Uterus (tissue), 4 donors: ENCODE data around the gene NOL4L. TPM values are rescaled to one million over a fixed set of nuclear protein-coding genes. Genes with fewer than 3 reads are reported as not detected.

Source experiments
- DNase-seq, 2 donors: peaks; one replicate each; pipeline ENCODE4 v3.0.0-alpha.2; 2019 to 2020
- H3K27ac ChIP-seq, 2 donors: fragments of 200-600 bp; sonication (generic); 1 replicate in 1 of 2; 2 replicates in 1 of 2; pipeline ENCODE4 v1.5.1; 2016 to 2018
- H3K27me3 ChIP-seq, 2 donors: fragments of 200-600 bp; sonication (generic); one replicate each; pipeline ENCODE4 v1.5.1; 2018 to 2019; ENCODE audit warnings: control low read depth in 1 of 2
- H3K36me3 ChIP-seq, 2 donors: fragments of 200-600 bp; sonication (generic); one replicate each; pipeline ENCODE4 v1.5.1; 2019; ENCODE audit warnings: control low read depth in 1 of 2
- H3K4me1 ChIP-seq, 2 donors: fragments of 200-600 bp; sonication (generic); one replicate each; pipeline ENCODE4 v1.5.1; 2018 to 2019; ENCODE audit warnings: control low read depth in 1 of 2
- H3K4me3 ChIP-seq, 2 donors: fragments of 200-600 bp; sonication (generic); 1 replicate in 1 of 2; 2 replicates in 1 of 2; pipeline ENCODE4 v1.5.1; 2018 to 2019; ENCODE audit warnings: mild to moderate bottlenecking in 1 of 2
- H3K9me3 ChIP-seq, 2 donors: fragments of 200-600 bp; sonication (generic); one replicate each; pipeline ENCODE4 v1.5.1; 2019; ENCODE audit warnings: control low read depth in 1 of 2
- POLR2A ChIP-seq, 2 donors: fragments of 450-650 bp; IDR thresholded peaks; one replicate each; pipeline ENCODE4 v1.6.1; 2016; ENCODE audit warnings: antibody characterized with exemption in 2 of 2, mild to moderate bottlenecking in 1 of 2, moderate library complexity in 1 of 2
- intact Hi-C: fragments of 100-400 bp; cut with DNase I; formaldehyde crosslinking; loops from one replicate; pipeline ENCODE4 v1.15.1; 2023; ENCODE audit warnings: low total_unique reads
- total RNA-seq, 4 donors: library from RNA; depleted of rRNA in 3 of 4; stranded (reverse); fragments of >200 nt in 3 of 4; gene quantifications; one replicate each; pipeline versions ENCODE4 v1.1.0 to v1.2.4, GENCODE V29; 2014 to 2023
- TF ChIP-seq, protein P1 (sequence below), 4 experiments: fragments of 200-600 bp in 2 of 4; fragments of 450-650 bp in 2 of 4; sonication (generic) in 2 of 4; IDR thresholded peaks; one replicate each; pipeline ENCODE4 v1.5.1; 2016 to 2019; ENCODE audit warnings: antibody characterized with exemption in 4 of 4, mild to moderate bottlenecking in 2 of 4, moderate library complexity in 1 of 4
- donor health status: DM: yes; HTN: yes; CAD: no.

The NOL4L gene
- total RNA-seq, 4 donors from 2014 or later = 6.2 to 31.1 (median 9.6) TPM

DNA sequence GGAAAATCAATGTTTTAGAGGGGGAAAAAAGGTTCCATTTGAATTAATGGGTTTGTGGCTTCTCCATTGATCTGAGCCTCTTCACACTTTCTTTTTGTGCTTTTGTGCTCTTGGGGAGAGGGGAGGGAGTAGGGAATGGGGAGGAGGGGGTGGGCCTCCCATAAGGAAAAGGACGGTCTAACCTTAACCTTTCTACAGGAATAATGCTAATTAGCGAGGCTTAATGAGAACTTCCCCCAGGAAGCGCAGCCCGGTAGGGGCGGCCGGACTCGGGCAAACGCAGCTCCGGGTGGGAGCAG lies 103.0 kb downstream of the NOL4L start:
- H3K4me3 ChIP-seq = peak overlapping the region; percentile 66 to 68

DNA sequence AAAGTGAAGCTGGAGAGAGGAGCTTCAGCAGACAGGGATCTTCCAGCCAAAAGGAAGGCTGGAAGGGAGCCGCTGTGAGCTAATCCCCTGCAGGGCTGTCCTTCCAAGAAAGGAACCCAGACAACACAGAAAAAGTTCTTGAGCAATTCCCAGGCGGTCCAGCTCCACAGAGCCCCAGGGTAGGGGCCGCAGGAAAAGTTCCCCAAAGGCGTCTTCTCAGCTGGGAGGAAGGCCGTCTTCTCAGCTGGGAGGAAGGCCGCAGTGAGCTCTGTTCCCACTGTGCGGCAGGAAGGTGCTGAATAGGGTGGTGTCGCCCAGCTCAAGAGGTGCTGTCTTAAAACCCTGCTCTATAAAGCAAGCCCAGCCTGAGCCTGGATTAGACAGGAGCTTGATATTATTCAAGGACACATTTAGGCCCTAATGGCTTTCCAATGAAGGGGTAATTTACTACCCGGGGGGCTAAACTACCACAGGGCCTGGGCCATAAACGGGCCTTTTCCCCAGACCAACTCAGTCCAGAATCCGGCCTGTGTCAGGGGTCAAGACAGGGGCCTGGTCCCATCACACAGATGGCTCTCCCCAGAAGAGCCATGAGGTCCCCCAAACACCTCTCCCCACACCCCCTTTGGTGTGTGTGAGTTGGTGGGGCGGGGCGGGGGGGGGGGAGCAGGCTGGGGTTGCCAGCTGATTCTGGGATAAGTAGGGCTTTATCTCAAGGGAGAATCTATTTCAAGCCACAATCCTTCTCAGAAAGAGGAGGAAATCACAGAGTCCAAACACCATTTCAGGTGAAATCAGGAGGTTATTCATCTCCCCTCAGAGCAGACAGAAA lies 103.6 kb downstream of the NOL4L start:
- DNase-seq = no peak
- H3K36me3 ChIP-seq = no peaks in the 10 kb centered on the region
- H3K4me1 ChIP-seq = peaks cover 3 to 5% of the 10 kb centered on the region in 2 donors
- peak overlapping the region in 1 of 2 donors; percentile 68 for H3K4me3 ChIP-seq
- no peaks in the 10 kb centered on the region for H3K9me3 ChIP-seq
- TF ChIP-seq, protein P1, sequence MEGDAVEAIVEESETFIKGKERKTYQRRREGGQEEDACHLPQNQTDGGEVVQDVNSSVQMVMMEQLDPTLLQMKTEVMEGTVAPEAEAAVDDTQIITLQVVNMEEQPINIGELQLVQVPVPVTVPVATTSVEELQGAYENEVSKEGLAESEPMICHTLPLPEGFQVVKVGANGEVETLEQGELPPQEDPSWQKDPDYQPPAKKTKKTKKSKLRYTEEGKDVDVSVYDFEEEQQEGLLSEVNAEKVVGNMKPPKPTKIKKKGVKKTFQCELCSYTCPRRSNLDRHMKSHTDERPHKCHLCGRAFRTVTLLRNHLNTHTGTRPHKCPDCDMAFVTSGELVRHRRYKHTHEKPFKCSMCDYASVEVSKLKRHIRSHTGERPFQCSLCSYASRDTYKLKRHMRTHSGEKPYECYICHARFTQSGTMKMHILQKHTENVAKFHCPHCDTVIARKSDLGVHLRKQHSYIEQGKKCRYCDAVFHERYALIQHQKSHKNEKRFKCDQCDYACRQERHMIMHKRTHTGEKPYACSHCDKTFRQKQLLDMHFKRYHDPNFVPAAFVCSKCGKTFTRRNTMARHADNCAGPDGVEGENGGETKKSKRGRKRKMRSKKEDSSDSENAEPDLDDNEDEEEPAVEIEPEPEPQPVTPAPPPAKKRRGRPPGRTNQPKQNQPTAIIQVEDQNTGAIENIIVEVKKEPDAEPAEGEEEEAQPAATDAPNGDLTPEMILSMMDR (IDR thresholded peaks at IDR 0.05) = no peak
- no peak for TF ChIP-seq POLR2A (IDR thresholded peaks at IDR 0.05)
- H3K27ac ChIP-seq = peak overlapping the region; percentile 76 to 78
- intact Hi-C loops = no loop called here
- no peaks in the 10 kb centered on the region for H3K27me3 ChIP-seq

More for the DNA sequence above, 103.0 kb downstream of the NOL4L start:
- no peak for TF ChIP-seq POLR2A (IDR thresholded peaks at IDR 0.05)
- TF ChIP-seq, protein P1 (IDR thresholded peaks at IDR 0.05) = no peak
- intact Hi-C loops = no loop called here
- H3K9me3 ChIP-seq = no peaks in the 10 kb centered on the region
- DNase-seq = no peak
- no peaks in the 10 kb centered on the region for H3K36me3 ChIP-seq
- H3K27ac ChIP-seq = peak overlapping the region; percentile 76 to 78
- H3K4me1 ChIP-seq = no peaks in the 10 kb centered on the region
- H3K27me3 ChIP-seq = no peaks in the 10 kb centered on the region

DNA sequence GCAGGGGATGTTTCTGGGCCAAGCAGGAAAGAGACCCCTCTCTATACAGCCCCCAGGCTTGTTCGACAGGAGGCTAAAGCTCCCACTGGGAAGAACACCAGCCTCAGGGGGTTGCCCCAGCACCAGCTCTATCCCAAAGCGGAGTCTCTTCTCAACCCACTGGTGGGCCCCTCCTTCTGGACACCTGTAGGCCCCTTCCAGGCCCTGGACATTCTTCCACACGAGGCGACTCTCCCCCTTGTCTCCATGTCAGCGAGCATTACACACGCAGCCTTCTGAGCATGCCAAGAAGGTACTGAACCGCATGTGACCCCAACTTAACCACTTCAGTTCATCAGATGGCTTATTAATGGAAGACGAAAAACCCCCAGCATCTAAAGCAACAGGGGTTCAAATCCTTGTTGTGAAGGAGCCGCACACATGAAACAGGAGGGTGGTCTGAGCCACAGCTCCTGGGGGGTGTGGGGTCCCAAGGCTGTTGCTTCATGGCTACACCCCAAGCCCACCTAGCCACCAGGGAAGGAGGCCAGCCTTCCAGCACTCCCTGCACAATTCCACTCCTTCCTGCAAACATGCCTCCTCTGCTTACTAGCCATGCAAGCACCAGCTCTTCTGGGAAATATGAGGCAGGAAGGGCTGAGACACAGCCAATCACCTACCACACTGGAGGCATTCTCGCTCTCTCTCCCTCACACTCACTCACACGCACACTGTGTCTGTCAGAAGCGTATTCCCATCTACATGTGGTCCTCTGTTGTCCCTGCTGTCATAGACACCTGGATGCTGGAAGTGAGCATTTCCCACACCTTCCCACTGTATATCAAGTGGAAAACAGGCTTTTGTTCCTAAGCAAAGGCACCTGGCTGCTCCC lies 104.5 kb downstream of the NOL4L start:
- intact Hi-C loops = no loop called here
- Histone ChIP-seq H3K4me3 (no peak overlapping the region), H3K4me1 (peaks cover 10 to 12% of the 10 kb centered on the region in 2 donors), H3K36me3 (no peaks in the 10 kb centered on the region), H3K27ac (peak overlapping the region; percentile 76 to 78), H3K9me3 (no peaks in the 10 kb centered on the region), H3K27me3 (no peaks in the 10 kb centered on the region)
- no peak for DNase-seq
- TF ChIP-seq POLR2A (IDR thresholded peaks at IDR 0.05) = no peak
- TF ChIP-seq, protein P1 (IDR thresholded peaks at IDR 0.05) = no peak

DNA sequence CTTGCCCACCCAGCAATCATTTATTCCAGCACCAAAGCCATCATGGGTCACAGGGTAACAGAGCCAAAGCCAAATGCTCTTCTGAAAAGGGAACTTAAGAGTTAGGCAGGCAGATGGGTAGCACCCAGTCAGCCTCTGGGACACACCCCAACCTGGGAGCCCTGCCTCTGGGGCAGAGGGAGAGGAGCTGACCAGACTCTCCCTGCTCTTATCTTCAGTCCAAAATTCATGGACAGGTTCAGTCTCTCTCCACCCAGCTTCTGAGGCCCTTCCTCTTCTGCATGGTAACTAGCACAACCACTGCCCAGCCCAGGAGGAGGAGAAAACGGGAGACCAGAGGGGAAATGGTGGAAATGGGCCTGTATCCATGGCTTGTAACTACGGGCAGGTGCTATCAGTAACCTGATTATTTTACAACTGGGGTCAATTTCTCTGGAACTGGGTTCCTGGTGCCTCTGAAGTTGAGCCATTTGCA lies 105.4 kb downstream of the NOL4L start:
- no peak for DNase-seq
- H3K4me3 ChIP-seq = no peak overlapping the region
- H3K36me3 ChIP-seq = no peaks in the 10 kb centered on the region
- intact Hi-C loops = no loop called here
- H3K9me3 ChIP-seq = no peaks in the 10 kb centered on the region
- H3K27ac ChIP-seq = no peak overlapping the region
- no peak for TF ChIP-seq POLR2A (IDR thresholded peaks at IDR 0.05)
- H3K27me3 ChIP-seq = no peaks in the 10 kb centered on the region
- H3K4me1 ChIP-seq = peaks cover 10 to 19% of the 10 kb centered on the region in 2 donors

DNA sequence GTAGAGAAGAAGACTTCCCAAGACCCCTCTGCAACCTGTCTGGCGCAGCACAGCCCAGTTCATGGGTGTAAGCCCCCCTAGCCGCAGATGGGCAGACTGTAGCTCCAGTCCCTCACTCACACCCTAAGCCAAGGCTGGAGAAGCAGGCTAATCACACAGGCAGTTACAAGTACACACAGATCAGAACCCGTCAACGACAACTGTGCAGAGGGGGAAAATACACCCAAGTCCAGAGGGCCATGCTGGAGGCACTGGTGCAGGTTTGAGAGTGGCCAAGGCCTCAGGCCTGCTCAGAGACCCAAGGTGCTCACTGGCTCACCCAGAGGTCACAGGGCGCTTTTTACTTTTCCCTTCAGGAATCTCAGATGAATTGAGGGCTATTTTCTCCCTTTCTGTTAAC lies 106.1 kb downstream of the NOL4L start:
- DNase-seq = no peak
- no peak for TF ChIP-seq POLR2A (IDR thresholded peaks at IDR 0.05)
- TF ChIP-seq, protein P1 (IDR thresholded peaks at IDR 0.05) = no peak
- no peaks in the 10 kb centered on the region for H3K36me3 ChIP-seq
- H3K4me3 ChIP-seq = no peak overlapping the region
- H3K27me3 ChIP-seq = no peaks in the 10 kb centered on the region
- intact Hi-C loops = no loop called here
- no peaks in the 10 kb centered on the region for H3K9me3 ChIP-seq
- H3K27ac ChIP-seq = no peak overlapping the region
- peaks cover 10 to 24% of the 10 kb centered on the region in 2 donors for H3K4me1 ChIP-seq
